ENCODE results near the gene HIPK3.
"Not testable (repeated sequence)": the region's sequence is repeated elsewhere in the genome, so short reads cannot be mapped to it uniquely, and the experiment has no call there.

The HIPK3 gene

GRCh38 chr11:33258631-33259205 is 1.5 kb downstream of the HIPK3 start:
- DNase-seq (ENCODE audit: low spot score), result no peak

- no peak for DNase-seq (ENCODE audit: low spot score)
Measured at GRCh38 chr11:33259869-33260268, 2.7 kb downstream of the HIPK3 start.

GRCh38 chr11:33261350-33261749 is 4.2 kb downstream of the HIPK3 start:
- not testable (repeated sequence) for DNase-seq (ENCODE audit: low spot score)

GRCh38 chr11:33262011-33262645 is 4.9 kb downstream of the HIPK3 start:
- no peak for DNase-seq (ENCODE audit: low spot score)

- DNase-seq (ENCODE audit: low spot score), result no peak
Measured at GRCh38 chr11:33263549-33263948, 6.4 kb downstream of the HIPK3 start.

- no peak for DNase-seq (ENCODE audit: low spot score)
Measured at GRCh38 chr11:33264926-33265325, 7.7 kb downstream of the HIPK3 start.

- no peak for DNase-seq (ENCODE audit: low spot score)
Measured at GRCh38 chr11:33266393-33267215, 9.4 kb downstream of the HIPK3 start.

- DNase-seq (ENCODE audit: low spot score), result no peak
Measured at GRCh38 chr11:33268945-33269540, 11.9 kb downstream of the HIPK3 start.

GRCh38 chr11:33269822-33270221 is 12.6 kb downstream of the HIPK3 start:
- DNase-seq (ENCODE audit: low spot score), result no peak

GRCh38 chr11:33271059-33271458 is 13.9 kb downstream of the HIPK3 start:
- DNase-seq (ENCODE audit: low spot score), result no peak

GRCh38 chr11:33272338-33273107 is 15.3 kb downstream of the HIPK3 start:
- no peak for DNase-seq (ENCODE audit: low spot score)

GRCh38 chr11:33273656-33274055 is 16.5 kb downstream of the HIPK3 start:
- no peak for DNase-seq (ENCODE audit: low spot score)

- DNase-seq (ENCODE audit: low spot score), result no peak
Measured at GRCh38 chr11:33280411-33280810, 23.2 kb downstream of the HIPK3 start.

- DNase-seq (ENCODE audit: low spot score), result no peak
Measured at GRCh38 chr11:33281758-33282157, 24.6 kb downstream of the HIPK3 start.

GRCh38 chr11:33284818-33285217 is 27.6 kb downstream of the HIPK3 start:
- DNase-seq (ENCODE audit: low spot score), result no peak

- no peak for DNase-seq (ENCODE audit: low spot score)
Measured at GRCh38 chr11:33290319-33290718, 33.1 kb downstream of the HIPK3 start.

GRCh38 chr11:33291004-33291777 is 34.0 kb downstream of the HIPK3 start:
- no peak for DNase-seq (ENCODE audit: low spot score)

- no peak for DNase-seq (ENCODE audit: low spot score)
Measured at GRCh38 chr11:33292311-33292710, 35.1 kb downstream of the HIPK3 start.

GRCh38 chr11:33294224-33294623 is 37.0 kb downstream of the HIPK3 start:
- DNase-seq (ENCODE audit: low spot score), result no peak

GRCh38 chr11:33294797-33295196 is 37.6 kb downstream of the HIPK3 start:
- no peak for DNase-seq (ENCODE audit: low spot score)

GRCh38 chr11:33296695-33297094 is 39.5 kb downstream of the HIPK3 start:
- no peak for DNase-seq (ENCODE audit: low spot score)

Measured in hematopoietic multipotent progenitor cell treated with erythropoietin and hydrocortisone succinate and interleukin-3 and kit ligand, for 15 days (in vitro differentiated cells).